PC-9 (cell line): ENCODE data around the gene HBEGF. TPM values are rescaled to one million over a fixed set of nuclear protein-coding genes. Genes with fewer than 3 reads are reported as not detected.
"Not testable (repeated sequence)": the region's sequence is repeated elsewhere in the genome, so short reads cannot be mapped to it uniquely, and the experiment has no call there.

Experiments
- BruUV-seq: library from RNA; stranded (reverse); fragments of 400-500 nt; replicated peaks from 2 replicates; lab custom pipeline; 2021; lab: Mats Ljungman, UMichigan
- CTCF ChIA-PET: fragments of 300-600 bp; sonication (Branson Sonifier 250); formaldehyde crosslinking; loops from one replicate; lab custom pipeline; 2022; ENCODE audit warnings: antibody characterized with exemption; lab: Charles Lee
- POLR2A ChIA-PET: fragments of 300-600 bp; sonication (Branson Sonifier 250); formaldehyde crosslinking; loops from one replicate; lab custom pipeline; 2022; ENCODE audit warnings: antibody characterized with exemption; ENCODE audit not compliant: unreplicated experiment; lab: Charles Lee
- DNase-seq, 2 experiments: peaks; one replicate each; pipeline versions ENCODE4 v3.0.0 to v3.0.0-alpha.2; 2015 to 2022; ENCODE audit warnings: mixed read lengths in 1 of 2
- H2AFZ ChIP-seq: fragments of 200-600 bp; sonication (generic); 2 replicates; pipeline ENCODE4 v1.8.1; 2017; ENCODE audit warnings: antibody characterized with exemption
- H3F3A ChIP-seq: fragments of 200-600 bp; sonication (generic); 2 replicates; pipeline ENCODE4 v1.8.1; 2017; ENCODE audit warnings: antibody characterized with exemption, mild to moderate bottlenecking, low read depth; ENCODE audit not compliant: insufficient read depth
- H3K27ac ChIP-seq: fragments of 200-600 bp; sonication (generic); 2 replicates; pipeline ENCODE4 v1.6.1; 2016; ENCODE audit warnings: mixed run types
- H3K27me3 ChIP-seq: fragments of 200-600 bp; sonication (generic); 2 replicates; pipeline ENCODE4 v1.6.1; 2016; ENCODE audit warnings: low read depth, mixed run types; ENCODE audit not compliant: insufficient read depth
- H3K36me3 ChIP-seq: fragments of 200-600 bp; sonication (generic); 2 replicates; pipeline ENCODE4 v1.6.1; 2016; ENCODE audit warnings: low read depth, mixed run types
- H3K4me1 ChIP-seq: fragments of 200-600 bp; sonication (generic); replicated peaks from 2 replicates; pipeline ENCODE4 v1.6.1; 2016; ENCODE audit warnings: mixed run types; ENCODE audit not compliant: insufficient read depth
- H3K4me2 ChIP-seq: fragments of 200-600 bp; sonication (generic); 2 replicates; pipeline ENCODE4 v1.6.1; 2017; ENCODE audit warnings: mixed run types
- H3K4me3 ChIP-seq: fragments of 200-600 bp; sonication (generic); 2 replicates; pipeline ENCODE4 v1.6.1; 2016; ENCODE audit warnings: mixed run types
- H3K79me2 ChIP-seq: fragments of 200-600 bp; sonication (generic); 2 replicates; pipeline ENCODE4 v1.6.1; 2017; ENCODE audit warnings: low read depth, mixed run types
- H3K9me2 ChIP-seq: fragments of 200-600 bp; sonication (generic); 2 replicates; pipeline ENCODE4 v1.8.1; 2017; ENCODE audit warnings: mild to moderate bottlenecking; ENCODE audit not compliant: insufficient read depth
- H3K9me3 ChIP-seq: fragments of 200-600 bp; sonication (generic); 2 replicates; pipeline ENCODE4 v1.8.1; 2016; ENCODE audit warnings: low read depth; ENCODE audit not compliant: insufficient read depth
- H4K20me1 ChIP-seq: fragments of 200-600 bp; sonication (generic); 2 replicates; pipeline ENCODE4 v1.8.1; 2017; ENCODE audit not compliant: insufficient read depth
- EZH2 ChIP-seq: fragments of 200-600 bp; sonication (generic); IDR thresholded peaks from 2 replicates; pipeline ENCODE4 v1.8.0; 2017; ENCODE audit warnings: antibody characterized with exemption, low read depth
- intact Hi-C: fragments of 100-400 bp; cut with micrococcal nuclease; formaldehyde crosslinking; loops from one replicate; pipeline ENCODE4 v1.10.0; 2022; ENCODE audit not compliant: unreplicated experiment
- total RNA-seq: library from RNA; stranded (reverse); gene quantifications from 2 replicates; pipeline ENCODE4 v1.2.3, GENCODE V29; 2021
- TF ChIP-seq, protein P1 (sequence below): fragments of 200-600 bp; sonication (generic); conservative IDR thresholded peaks from 2 replicates; pipeline ENCODE4 v1.6.1; 2017; ENCODE audit warnings: mixed run types, antibody characterized with exemption, mild to moderate bottlenecking, moderate library complexity

HBEGF gene
- total RNA-seq, 1 experiment from 2014 or later = 9.0 TPM

DNA sequence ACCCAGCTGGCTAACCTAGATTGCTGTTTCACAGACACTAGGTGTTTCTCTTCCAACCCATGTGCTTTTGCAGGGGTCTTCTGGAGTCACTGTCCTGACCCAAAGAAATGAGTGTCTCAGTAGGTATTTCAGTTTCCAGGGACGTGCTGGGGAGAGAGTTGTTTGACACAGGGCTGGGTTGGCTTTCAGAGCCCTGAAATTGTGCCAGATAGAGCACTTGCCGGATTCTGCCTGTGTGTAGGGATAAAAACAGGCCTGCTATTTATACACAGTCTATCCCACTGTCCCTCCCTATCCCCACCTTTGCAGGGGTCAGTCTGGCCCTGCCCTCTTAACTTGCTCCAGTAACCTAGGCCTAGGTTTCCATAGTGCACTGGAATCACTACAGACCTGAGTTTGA, 957 bp upstream of the HBEGF start:
- peaks cover 49% of the 10 kb centered on the region for H3K79me2 ChIP-seq
- TF ChIP-seq, protein P1, sequence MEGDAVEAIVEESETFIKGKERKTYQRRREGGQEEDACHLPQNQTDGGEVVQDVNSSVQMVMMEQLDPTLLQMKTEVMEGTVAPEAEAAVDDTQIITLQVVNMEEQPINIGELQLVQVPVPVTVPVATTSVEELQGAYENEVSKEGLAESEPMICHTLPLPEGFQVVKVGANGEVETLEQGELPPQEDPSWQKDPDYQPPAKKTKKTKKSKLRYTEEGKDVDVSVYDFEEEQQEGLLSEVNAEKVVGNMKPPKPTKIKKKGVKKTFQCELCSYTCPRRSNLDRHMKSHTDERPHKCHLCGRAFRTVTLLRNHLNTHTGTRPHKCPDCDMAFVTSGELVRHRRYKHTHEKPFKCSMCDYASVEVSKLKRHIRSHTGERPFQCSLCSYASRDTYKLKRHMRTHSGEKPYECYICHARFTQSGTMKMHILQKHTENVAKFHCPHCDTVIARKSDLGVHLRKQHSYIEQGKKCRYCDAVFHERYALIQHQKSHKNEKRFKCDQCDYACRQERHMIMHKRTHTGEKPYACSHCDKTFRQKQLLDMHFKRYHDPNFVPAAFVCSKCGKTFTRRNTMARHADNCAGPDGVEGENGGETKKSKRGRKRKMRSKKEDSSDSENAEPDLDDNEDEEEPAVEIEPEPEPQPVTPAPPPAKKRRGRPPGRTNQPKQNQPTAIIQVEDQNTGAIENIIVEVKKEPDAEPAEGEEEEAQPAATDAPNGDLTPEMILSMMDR = no peak
- no peak for TF ChIP-seq EZH2
- peaks cover 18% of the 10 kb centered on the region for H3K36me3 ChIP-seq
- peaks cover 78% of the 10 kb centered on the region for H3K4me1 ChIP-seq
- H3K27ac ChIP-seq = peak overlapping the region; percentile 95
- H3F3A ChIP-seq = peaks cover 69% of the 10 kb centered on the region
- ChIA-PET POLR2A (interaction anchor here (1.5 to 2.4 kb wide), 2 partner anchors 24 to 87 kb away, joined by 10 to 21 read pairs; no protein-coding TSS in a partner anchor), CTCF (interaction anchor here (0.7 to 2.8 kb wide), 6 partner anchors 25 to 107 kb away, joined by 3 to 40 read pairs (median 10); no protein-coding TSS in a partner anchor)
- H3K9me2 ChIP-seq = no peaks in the 10 kb centered on the region
- peaks cover 35% of the 10 kb centered on the region for H4K20me1 ChIP-seq
- BruUV-seq = TSS peak; percentile 38
- H3K4me3 ChIP-seq = peak overlapping the region; percentile 94
- intact Hi-C loops = loop anchor here (2.0 to 5.0 kb wide), 3 partner anchors 45 to 370 kb away; partner anchors contain the start of genes PFDN1 and TMCO6
- no peaks in the 10 kb centered on the region for H3K27me3 ChIP-seq
- peak overlapping the region; percentile 88 for H3K4me2 ChIP-seq
- DNase-seq = no peak
- H2AFZ ChIP-seq = no peak overlapping the region; the same call in 1 of the 2 replicates
- no peaks in the 10 kb centered on the region for H3K9me3 ChIP-seq

DNA sequence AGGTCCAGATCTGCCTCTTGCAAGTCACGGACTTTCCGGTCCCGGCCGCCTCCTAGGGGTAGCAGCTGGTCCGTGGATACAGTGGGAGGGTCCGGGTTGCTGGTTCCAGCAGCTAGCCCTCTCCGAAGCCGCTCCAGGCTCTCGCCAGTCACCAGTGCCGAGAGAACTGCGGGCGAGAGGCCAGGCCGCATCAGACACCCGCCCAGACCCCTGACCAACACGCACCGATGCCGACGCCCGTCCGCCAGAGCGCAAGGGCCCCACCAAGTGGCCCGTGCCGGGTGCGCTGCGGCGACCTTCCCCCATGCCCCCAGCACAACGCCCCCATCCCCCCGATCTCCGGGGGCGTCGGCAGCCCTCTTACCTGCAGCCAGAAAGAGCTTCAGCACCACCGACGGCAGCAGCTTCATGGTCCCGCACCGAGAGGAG, 470 bp downstream of the HBEGF start:
- intact Hi-C loops = loop anchor here (1.0 to 5.0 kb wide), 4 partner anchors 43 to 371 kb away; partner anchors contain the start of genes PFDN1 and TMCO6
- peaks cover 85% of the 10 kb centered on the region for H3K4me1 ChIP-seq
- peaks cover 64% of the 10 kb centered on the region for H3K79me2 ChIP-seq
- H3K36me3 ChIP-seq = peaks cover 32% of the 10 kb centered on the region
- H3K9me2 ChIP-seq = no peaks in the 10 kb centered on the region
- H3K9me3 ChIP-seq = no peaks in the 10 kb centered on the region
- CTCF ChIA-PET = interaction anchor here (0.5 to 2.8 kb wide), 18 partner anchors 10 to 377 kb away, joined by 3 to 40 read pairs (median 6); partner anchors contain the start of gene PFDN1
- no peaks in the 10 kb centered on the region for H3K27me3 ChIP-seq
- no peak overlapping the region for H2AFZ ChIP-seq
- POLR2A ChIA-PET = interaction anchor here (0.5 to 2.4 kb wide), 12 partner anchors 8 to 274 kb away, joined by 3 to 21 read pairs (median 6); no protein-coding TSS in a partner anchor
- peaks cover 83% of the 10 kb centered on the region for H3F3A ChIP-seq
- H3K4me3 ChIP-seq = peak overlapping the region; percentile 94
- H4K20me1 ChIP-seq = peaks cover 49% of the 10 kb centered on the region
- no peak for TF ChIP-seq EZH2
- DNase-seq = peak; percentile 38 to 55
- peak overlapping the region; percentile 65 for H3K27ac ChIP-seq
- BruUV-seq = no TSS peak
- peak overlapping the region; percentile 97 for H3K4me2 ChIP-seq

DNA sequence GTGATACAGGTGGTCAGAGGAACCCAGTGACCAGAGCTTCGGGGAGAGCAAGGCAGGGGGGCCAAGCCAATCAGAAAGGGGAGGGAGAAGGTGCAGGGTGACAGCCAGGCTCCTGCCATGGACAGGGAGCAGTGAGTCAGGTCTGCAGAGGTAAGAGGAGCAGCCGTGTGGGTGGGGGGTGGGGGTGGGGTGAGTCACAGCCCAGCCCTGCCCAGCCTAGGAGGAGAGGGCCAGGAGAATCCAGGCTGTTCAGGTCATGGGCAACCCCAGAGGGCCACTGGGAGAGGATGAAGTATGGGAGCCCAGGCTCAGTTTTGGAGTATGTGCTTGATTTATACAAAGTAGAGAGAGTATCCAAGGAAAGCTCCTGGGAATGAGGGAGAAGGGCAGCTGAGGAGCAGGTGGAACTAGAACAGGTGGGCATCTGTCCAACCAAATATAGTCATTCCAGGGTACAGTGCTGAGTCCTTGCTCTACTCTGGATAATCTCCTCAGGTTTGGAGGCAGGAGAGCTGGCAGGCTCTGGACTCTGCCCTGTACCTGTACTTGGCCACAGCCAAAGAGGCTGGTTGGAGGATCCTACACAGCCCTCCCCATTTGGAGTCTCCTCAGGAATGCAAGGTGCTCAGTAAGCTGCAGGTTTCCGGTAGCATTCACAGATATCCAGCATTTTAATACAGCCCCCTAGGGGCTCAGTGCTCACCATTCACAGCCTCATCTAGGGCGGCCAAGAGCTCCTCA, 1.6 kb downstream of the HBEGF start:
- intact Hi-C loops = loop anchor here (1.0 to 5.0 kb wide), 3 partner anchors 22 to 372 kb away; partner anchors contain the start of gene TMCO6
- ChIA-PET POLR2A (interaction anchor here (0.6 to 2.4 kb wide), 6 partner anchors 9 to 102 kb away, joined by 3 to 24 read pairs (median 17); no protein-coding TSS in a partner anchor), CTCF (interaction anchor here (0.6 to 2.8 kb wide), 14 partner anchors 11 to 156 kb away, joined by 3 to 40 read pairs (median 6); no protein-coding TSS in a partner anchor)
- TSS peak; percentile 48 for BruUV-seq
- no peak overlapping the region for H2AFZ ChIP-seq
- no peaks in the 10 kb centered on the region for H3K9me2 ChIP-seq
- peaks cover 84% of the 10 kb centered on the region for H3K4me1 ChIP-seq
- H3K4me3 ChIP-seq = peak overlapping the region; percentile 94
- H3K9me3 ChIP-seq = no peaks in the 10 kb centered on the region
- peaks cover 73% of the 10 kb centered on the region for H3K79me2 ChIP-seq
- H3K27ac ChIP-seq = peak overlapping the region; percentile 65
- H3K36me3 ChIP-seq = peaks cover 40% of the 10 kb centered on the region
- H3K27me3 ChIP-seq = no peaks in the 10 kb centered on the region
- peaks cover 60% of the 10 kb centered on the region for H4K20me1 ChIP-seq
- TF ChIP-seq, protein P1 = no peak
- no peak for TF ChIP-seq EZH2
- peak; percentile 51 to 78 for DNase-seq
- peak overlapping the region; percentile 97 for H3K4me2 ChIP-seq
- H3F3A ChIP-seq = peaks cover 89% of the 10 kb centered on the region

DNA sequence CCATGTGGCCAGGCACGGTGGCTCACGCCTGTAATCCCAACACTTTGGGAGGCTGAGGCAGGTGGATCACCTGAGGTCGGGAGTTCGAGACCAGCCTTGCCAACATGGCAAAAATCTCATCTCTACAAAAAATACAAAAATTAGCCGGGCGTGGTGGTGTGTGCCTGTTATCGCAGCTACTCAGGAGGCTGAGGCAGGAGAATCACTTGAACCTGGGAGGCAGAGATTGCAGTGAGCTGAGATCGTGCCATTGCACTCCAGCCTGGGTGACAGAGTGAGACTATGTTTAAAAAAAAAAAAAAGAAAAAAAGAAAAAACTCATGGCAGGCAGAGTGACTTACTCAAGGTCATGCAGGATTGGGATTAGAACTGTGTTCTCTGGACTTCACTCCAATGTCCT, 2.6 kb downstream of the HBEGF start:
- intact Hi-C loops = loop anchor here (1.0 kb wide), 1 partner anchor 21 kb away; no protein-coding TSS in a partner anchor
- Histone ChIP-seq H3K4me3 (peak overlapping the region; percentile 94; the same call in 1 of the 2 replicates), H3K27ac (0 out of 2 replicates have a peak overlapping the region, but pooled peaks have one; percentile 29), H3F3A (peaks cover 85% of the 10 kb centered on the region), H3K4me1 (peaks cover 79% of the 10 kb centered on the region), H4K20me1 (peaks cover 68% of the 10 kb centered on the region), H3K36me3 (peaks cover 47% of the 10 kb centered on the region), H3K79me2 (peaks cover 80% of the 10 kb centered on the region), H3K4me2 (peak overlapping the region; percentile 97)
- POLR2A ChIA-PET, DNase-seq, H3K9me2 ChIP-seq, H3K9me3 ChIP-seq, H2AFZ ChIP-seq, BruUV-seq, H3K27me3 ChIP-seq: not testable (repeated sequence)
- CTCF ChIA-PET = interaction anchor here (0.6 kb wide), 2 partner anchors 21 to 75 kb away, joined by 4 to 6 read pairs; no protein-coding TSS in a partner anchor
